ENCODE data around the gene BSG.

GRCh38 chr19:620166-620862 is 47.9 kb downstream of the BSG start:
- TF ChIP-seq SMAD1 (IDR thresholded peaks at IDR 0.05; ENCODE audit: low read depth, low read length, partially characterized antibody) (no peak), POLR2A (conservative IDR thresholded peaks at IDR 0.05) (no peak), CTCF (IDR thresholded peaks at IDR 0.05 in 2 of 3, conservative IDR thresholded peaks at IDR 0.05 in 1 of 3; ENCODE audit: insufficient read depth in 2 of 3, low read depth in 1 of 3, low read length in 3 of 3) (no peak), SPI1 (IDR thresholded peaks at IDR 0.05; ENCODE audit: borderline replicate concordance, low read depth, low read length) (no peak), FOS (IDR thresholded peaks at IDR 0.05; ENCODE audit: extremely low read depth, insufficient read length) (no peak), JUN (IDR thresholded peaks at IDR 0.05; ENCODE audit: borderline replicate concordance, low read depth, low read length) (no peak), JUN (CRISPR knock-in tag; IDR thresholded peaks at IDR 0.05; ENCODE audit: borderline replicate concordance) (no peak), ZNF311 (CRISPR knock-in tag; IDR thresholded peaks at IDR 0.05) (no peak), TAF1 (IDR thresholded peaks at IDR 0.05; ENCODE audit: control insufficient read depth, extremely low read depth, insufficient read depth, low read length, severe bottlenecking) (no peak)
- TF ChIP-seq, protein P1, sequence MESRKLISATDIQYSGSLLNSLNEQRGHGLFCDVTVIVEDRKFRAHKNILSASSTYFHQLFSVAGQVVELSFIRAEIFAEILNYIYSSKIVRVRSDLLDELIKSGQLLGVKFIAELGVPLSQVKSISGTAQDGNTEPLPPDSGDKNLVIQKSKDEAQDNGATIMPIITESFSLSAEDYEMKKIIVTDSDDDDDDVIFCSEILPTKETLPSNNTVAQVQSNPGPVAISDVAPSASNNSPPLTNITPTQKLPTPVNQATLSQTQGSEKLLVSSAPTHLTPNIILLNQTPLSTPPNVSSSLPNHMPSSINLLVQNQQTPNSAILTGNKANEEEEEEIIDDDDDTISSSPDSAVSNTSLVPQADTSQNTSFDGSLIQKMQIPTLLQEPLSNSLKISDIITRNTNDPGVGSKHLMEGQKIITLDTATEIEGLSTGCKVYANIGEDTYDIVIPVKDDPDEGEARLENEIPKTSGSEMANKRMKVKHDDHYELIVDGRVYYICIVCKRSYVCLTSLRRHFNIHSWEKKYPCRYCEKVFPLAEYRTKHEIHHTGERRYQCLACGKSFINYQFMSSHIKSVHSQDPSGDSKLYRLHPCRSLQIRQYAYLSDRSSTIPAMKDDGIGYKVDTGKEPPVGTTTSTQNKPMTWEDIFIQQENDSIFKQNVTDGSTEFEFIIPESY (CRISPR knock-in tag; IDR thresholded peaks at IDR 0.05): no peak
- TF ChIP-seq, protein P2, sequence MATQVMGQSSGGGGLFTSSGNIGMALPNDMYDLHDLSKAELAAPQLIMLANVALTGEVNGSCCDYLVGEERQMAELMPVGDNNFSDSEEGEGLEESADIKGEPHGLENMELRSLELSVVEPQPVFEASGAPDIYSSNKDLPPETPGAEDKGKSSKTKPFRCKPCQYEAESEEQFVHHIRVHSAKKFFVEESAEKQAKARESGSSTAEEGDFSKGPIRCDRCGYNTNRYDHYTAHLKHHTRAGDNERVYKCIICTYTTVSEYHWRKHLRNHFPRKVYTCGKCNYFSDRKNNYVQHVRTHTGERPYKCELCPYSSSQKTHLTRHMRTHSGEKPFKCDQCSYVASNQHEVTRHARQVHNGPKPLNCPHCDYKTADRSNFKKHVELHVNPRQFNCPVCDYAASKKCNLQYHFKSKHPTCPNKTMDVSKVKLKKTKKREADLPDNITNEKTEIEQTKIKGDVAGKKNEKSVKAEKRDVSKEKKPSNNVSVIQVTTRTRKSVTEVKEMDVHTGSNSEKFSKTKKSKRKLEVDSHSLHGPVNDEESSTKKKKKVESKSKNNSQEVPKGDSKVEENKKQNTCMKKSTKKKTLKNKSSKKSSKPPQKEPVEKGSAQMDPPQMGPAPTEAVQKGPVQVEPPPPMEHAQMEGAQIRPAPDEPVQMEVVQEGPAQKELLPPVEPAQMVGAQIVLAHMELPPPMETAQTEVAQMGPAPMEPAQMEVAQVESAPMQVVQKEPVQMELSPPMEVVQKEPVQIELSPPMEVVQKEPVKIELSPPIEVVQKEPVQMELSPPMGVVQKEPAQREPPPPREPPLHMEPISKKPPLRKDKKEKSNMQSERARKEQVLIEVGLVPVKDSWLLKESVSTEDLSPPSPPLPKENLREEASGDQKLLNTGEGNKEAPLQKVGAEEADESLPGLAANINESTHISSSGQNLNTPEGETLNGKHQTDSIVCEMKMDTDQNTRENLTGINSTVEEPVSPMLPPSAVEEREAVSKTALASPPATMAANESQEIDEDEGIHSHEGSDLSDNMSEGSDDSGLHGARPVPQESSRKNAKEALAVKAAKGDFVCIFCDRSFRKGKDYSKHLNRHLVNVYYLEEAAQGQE (IDR thresholded peaks at IDR 0.05; ENCODE audit: borderline replicate concordance): no peak
- TF ChIP-seq, protein P2 (CRISPR knock-in tag; IDR thresholded peaks at IDR 0.05; ENCODE audit: low read depth): no peak
